ENCODE results near the gene AASDHPPT. TPM values are rescaled to one million over a fixed set of nuclear protein-coding genes. Genes with fewer than 3 reads are reported as not detected.

The AASDHPPT gene
- total and polyA plus RNA-seq, 9 of the 15 experiments (the other 6 are each of a cell fraction or from before 2014, with no cell fraction given) = 48.7 to 115 (median 69.0) TPM

- ChIA-PET CTCF (ENCODE audit: low intra/inter-chr PET ratio) (no interaction called here), POLR2A (interaction anchor here (1.4 kb wide), 1 partner anchor 9 kb away, joined by 3 read pairs; the partner anchor contains the start of genes AASDHPPT and KBTBD3)
- Histone ChIP-seq H4K20me1 (replicated peaks; ENCODE audit: control insufficient read depth, insufficient read depth, low read length) (no peaks in the 10 kb centered on the region; the same call in 1 of the 2 replicates), H2AFZ (ENCODE audit: low read depth, low read length) (no peak overlapping the region), H3K4me3 (no peak overlapping the region), H3K27me3 (ENCODE audit: control insufficient read depth in 2 of 2, insufficient read depth in 2 of 2, low read length in 2 of 2) (no peaks in the 10 kb centered on the region), H3K27ac (ENCODE audit: extremely low read depth, low read depth, low read length) (peak overlapping the region; percentile 59; the same call in 2 of the 3 replicates), H3K9me3 (replicated peaks; ENCODE audit: control insufficient read depth, insufficient read depth, low read depth, low read length) (no peaks in the 10 kb centered on the region), H3K9ac (ENCODE audit: insufficient read depth in 1 of 2, low read depth in 2 of 2, low read length in 2 of 2) (no peak overlapping the region), H3K36me3 (ENCODE audit: control insufficient read depth, insufficient read depth, low read length) (peaks cover 84% of the 10 kb centered on the region), H3K4me1 (replicated peaks in 1 of 2; ENCODE audit: control insufficient read depth in 2 of 2, insufficient read depth in 2 of 2, low read length in 2 of 2) (peaks cover 0 to 7% of the 10 kb centered on the region in 2 experiments; a peak in 2 of 5 replicates), H3K9me1 (ENCODE audit: control insufficient read depth, insufficient read depth, low read length) (no peaks in the 10 kb centered on the region), H3K4me2 (ENCODE audit: insufficient read depth, low read length) (no peak overlapping the region), H3K79me2 (ENCODE audit: control insufficient read depth, insufficient read depth, low read length) (peaks cover 94% of the 10 kb centered on the region)
- DNase-seq (ENCODE audit: extremely low read depth in 1 of 4, low spot score in 3 of 4) = no peak
- no peak for FAIRE-seq
- peak; percentile 34 for ATAC-seq
- TF ChIP-seq CEBPG (CRISPR knock-in tag; IDR thresholded peaks at IDR 0.05) (peak; percentile 39; the same call in 1 of the 2 replicates), CEBPG (tag; conservative IDR thresholded peaks at IDR 0.05 in 1 of 2, IDR thresholded peaks at IDR 0.05 in 1 of 2) (0 out of 4 replicates have a peak, but pooled peaks of 1 of the 2 experiments have one; percentile 24), E2F5 (CRISPR knock-in tag; IDR thresholded peaks at IDR 0.05) (no peak), ESRRA (IDR thresholded peaks at IDR 0.05; ENCODE audit: borderline replicate concordance, low read depth) (peak; percentile 92), BACH1 (tag; IDR thresholded peaks at IDR 0.05) (no peak), PCBP1 (IDR thresholded peaks at IDR 0.05; ENCODE audit: low read depth, low read length, poor library complexity, severe bottlenecking) (no peak)
- in situ Hi-C loops (cut with MboI) (no loop called here), intact Hi-C loops (cut with micrococcal nuclease) (no loop called here)
- no TSS peak for BruUV-seq (replicated peaks)
- WGBS (ENCODE audit: insufficient coverage, low coverage, missing lambda C conversion rate) = 100% methylated on average over 1 of the region's 1 CpG
These were observed 8.7 kb downstream of the AASDHPPT start for GRCh38 chr11:106086135-106086534.

Data from K562 (cell line).